IMR-90 (cell line): ENCODE measurements around the gene HECW1. TPM values are rescaled to one million over a fixed set of nuclear protein-coding genes. Genes with fewer than 3 reads are reported as not detected.

ENCODE experiments used
- ATAC-seq: fragments of 200-7000 bp; cut with Tn5 transposase; 2 replicates; pipeline ENCODE4 v1.9.1; 2020; ENCODE audit warnings: low read depth, mild to moderate bottlenecking, moderate library complexity
- BruUV-seq: library from RNA; stranded (reverse); fragments of 400-500 nt; replicated peaks from 2 replicates; lab custom pipeline; 2021; lab: Mats Ljungman, UMichigan
- CTCF ChIA-PET: fragments of 300-600 bp; formaldehyde crosslinking; extraction: SDS; loops from one replicate; lab custom pipeline; 2021; ENCODE audit warnings: antibody characterized with exemption; lab: Yijun Ruan, JAX
- POLR2A ChIA-PET: fragments of 300-600 bp; sonication (Branson Sonifier 250); formaldehyde crosslinking; loops from one replicate; lab custom pipeline; 2022; ENCODE audit warnings: antibody characterized with exemption; ENCODE audit not compliant: unreplicated experiment; lab: Charles Lee
- DNase-seq: peaks from one replicate; pipeline ENCODE4 v3.0.0; 2013
- H2AFZ ChIP-seq: replicated peaks from 2 replicates; pipeline ENCODE3; 2013; ENCODE audit warnings: low read length, mild to moderate bottlenecking; ENCODE audit not compliant: poor library complexity
- H2AK5ac ChIP-seq: 2 replicates; pipeline ENCODE4 v1.6.1; 2013; ENCODE audit warnings: low read depth, low read length, inconsistent platforms
- H2AK9ac ChIP-seq: replicated peaks from 2 replicates; pipeline ENCODE3; 2013; ENCODE audit warnings: mild to moderate bottlenecking, low read depth, low read length, moderate library complexity; ENCODE audit not compliant: poor library complexity
- H2BK120ac ChIP-seq: 2 replicates; pipeline ENCODE4 v1.6.1; 2013; ENCODE audit warnings: low read depth, low read length, inconsistent platforms
- H2BK15ac ChIP-seq: 3 replicates; pipeline ENCODE4 v1.6.1; 2013; ENCODE audit warnings: low read depth, low read length, inconsistent platforms
- H2BK20ac ChIP-seq: 2 replicates; pipeline ENCODE4 v1.6.1; 2013; ENCODE audit warnings: low read depth, mild to moderate bottlenecking, inconsistent platforms, low read length, moderate library complexity
- H2BK5ac ChIP-seq: 2 replicates; pipeline ENCODE4 v1.6.1; 2013; ENCODE audit warnings: mild to moderate bottlenecking, low read depth, low read length, inconsistent platforms; ENCODE audit not compliant: poor library complexity, severe bottlenecking
- H3K14ac ChIP-seq: replicated peaks from 2 replicates; pipeline ENCODE4 v1.6.1; 2013; ENCODE audit warnings: low read depth, low read length, inconsistent platforms
- H3K18ac ChIP-seq: 2 replicates; pipeline ENCODE4 v1.6.1; 2013; ENCODE audit warnings: low read depth, low read length, control low read depth
- H3K23ac ChIP-seq: 2 replicates; pipeline ENCODE4 v1.6.1; 2013; ENCODE audit warnings: low read depth, low read length, inconsistent platforms
- H3K27ac ChIP-seq: 2 replicates; pipeline ENCODE4 v1.5.1; 2013; ENCODE audit warnings: mild to moderate bottlenecking, control low read depth, low read length; ENCODE audit not compliant: insufficient read depth
- H3K27me3 ChIP-seq: 2 replicates; pipeline ENCODE4 v1.6.1; 2013; ENCODE audit warnings: low read length; ENCODE audit not compliant: control insufficient read depth, insufficient read depth
- H3K36me3 ChIP-seq: 2 replicates; pipeline ENCODE4 v1.6.1; 2013; ENCODE audit warnings: low read length, mixed read lengths; ENCODE audit not compliant: control insufficient read depth, insufficient read depth
- H3K4ac ChIP-seq: 2 replicates; pipeline ENCODE4 v1.6.1; 2013; ENCODE audit warnings: low read depth, low read length, inconsistent platforms
- H3K4me1 ChIP-seq: 2 replicates; pipeline ENCODE4 v1.6.1; 2013; ENCODE audit warnings: low read length, mixed read lengths; ENCODE audit not compliant: control insufficient read depth, insufficient read depth
- H3K4me2 ChIP-seq: 2 replicates; pipeline ENCODE4 v1.6.1; 2013; ENCODE audit warnings: low read depth, mild to moderate bottlenecking, control low read depth, low read length, moderate library complexity
- H3K4me3 ChIP-seq: 2 replicates; pipeline ENCODE4 v1.5.1; 2013; ENCODE audit warnings: low read depth, mild to moderate bottlenecking, control low read depth, low read length, moderate library complexity; ENCODE audit not compliant: insufficient read depth
- H3K56ac ChIP-seq: 2 replicates; pipeline ENCODE4 v1.6.1; 2013; ENCODE audit warnings: low read length, inconsistent platforms; ENCODE audit not compliant: insufficient read depth; ENCODE audit errors: extremely low read depth
- H3K79me1 ChIP-seq, 2 experiments: 2 replicates each; pipeline ENCODE4 v1.6.1; 2013; ENCODE audit warnings: low read length in 2 of 2, inconsistent platforms in 1 of 2, low read depth in 1 of 2
- H3K9ac ChIP-seq: 2 replicates; pipeline ENCODE4 v1.6.1; 2013; ENCODE audit warnings: low read depth, low read length, control low read depth
- H3K9me1 ChIP-seq: 2 replicates; pipeline ENCODE4 v1.6.1; 2013; ENCODE audit warnings: low read length, inconsistent platforms; ENCODE audit not compliant: insufficient read depth
- H3K9me3 ChIP-seq: 2 replicates; pipeline ENCODE4 v1.6.1; 2013; ENCODE audit warnings: low read length; ENCODE audit not compliant: control insufficient read depth, insufficient read depth
- H4K20me1 ChIP-seq: 2 replicates; pipeline ENCODE4 v1.6.1; 2013; ENCODE audit warnings: low read length, inconsistent platforms; ENCODE audit not compliant: insufficient read depth
- H4K5ac ChIP-seq: 2 replicates; pipeline ENCODE4 v1.6.1; 2013; ENCODE audit warnings: mild to moderate bottlenecking, low read depth, low read length, control low read depth
- H4K8ac ChIP-seq, 2 experiments: 2 replicates each; pipeline ENCODE4 v1.6.1; 2013; ENCODE audit warnings: low read depth in 2 of 2, low read length in 2 of 2, control low read depth in 1 of 2, inconsistent platforms in 1 of 2
- H4K91ac ChIP-seq: 2 replicates; pipeline ENCODE4 v1.6.1; 2013; ENCODE audit warnings: low read depth, low read length, inconsistent platforms; ENCODE audit not compliant: insufficient read depth
- BHLHE40 ChIP-seq: fragments of 150-350 bp; IDR thresholded peaks from 2 replicates; pipeline ENCODE4 v1.6.1; 2016; ENCODE audit warnings: mild to moderate bottlenecking, low read depth, low read length
- CHD1 ChIP-seq: IDR thresholded peaks from 2 replicates; pipeline ENCODE4 v1.6.1; 2012; ENCODE audit warnings: low read depth, low read length, improper control_type of control experiment
- MAFK ChIP-seq: IDR thresholded peaks from 2 replicates; pipeline ENCODE4 v1.6.1; 2012; ENCODE audit warnings: low read depth, low read length, improper control_type of control experiment
- MXI1 ChIP-seq: IDR thresholded peaks from 2 replicates; pipeline ENCODE4 v1.6.1; 2012; ENCODE audit warnings: low read depth, mild to moderate bottlenecking, low read length, moderate library complexity, borderline replicate concordance
- POLR2A ChIP-seq: IDR thresholded peaks from 2 replicates; pipeline ENCODE4 v1.6.1; 2012; ENCODE audit warnings: mild to moderate bottlenecking, low read depth, low read length
- RAD21 ChIP-seq: IDR thresholded peaks from 2 replicates; pipeline ENCODE4 v1.6.1; 2012; ENCODE audit warnings: low read length, improper control_type of control experiment
- SMC3 ChIP-seq: fragments of 150-350 bp; IDR thresholded peaks from 2 replicates; pipeline ENCODE4 v1.6.1; 2016; ENCODE audit warnings: low read depth, mild to moderate bottlenecking, antibody characterized with exemption, low read length, moderate library complexity
- WGBS, 2 experiments: methylation state at CpG; one replicate each; pipeline versions ENCODE4 v1.1.5 to v1.1.7; 2013; ENCODE audit warnings: missing lambda C conversion rate in 2 of 2; ENCODE audit not compliant: insufficient read length in 1 of 2; ENCODE audit errors: extremely low coverage in 2 of 2; 5-methylcytosine and 5-hydroxymethylcytosine counted together
- dilution Hi-C: fragments of 300-500 bp; cut with HindIII; formaldehyde crosslinking; loops from one replicate; pipeline ENCODE4 v1.14.3; 2018; ENCODE audit warnings: low sequenced_read_pairs; ENCODE audit not compliant: unreplicated experiment
- in situ Hi-C: fragments of 300-500 bp; cut with MboI; formaldehyde crosslinking; loops from 3 replicates; pipeline ENCODE4 v1.14.3; 2019; ENCODE audit warnings: low sequenced_read_pairs, inconsistent platforms, mixed read lengths
- intact Hi-C: fragments of 100-400 bp; cut with micrococcal nuclease; formaldehyde crosslinking; loops from 2 replicates; pipeline ENCODE4 v1.10.0; 2022
- polyA plus RNA-seq, 3 experiments: library from polyadenylated mRNA; depleted of rRNA; stranded (reverse); fragments of >200 nt; gene quantifications; 2 replicates each; pipeline ENCODE4 v1.2.3, GENCODE V29; 2012; ENCODE audit warnings: low replicate concordance in 1 of 3
- total RNA-seq: library from RNA; depleted of rRNA; stranded (reverse); fragments of >200 nt; gene quantifications from 2 replicates; pipeline ENCODE4 v1.2.3, GENCODE V29; 2012
- TF ChIP-seq, protein P1 (sequence below): fragments of 150-350 bp; IDR thresholded peaks from 2 replicates; pipeline ENCODE4 v1.6.1; 2017; ENCODE audit warnings: mild to moderate bottlenecking, antibody characterized with exemption, low read length, low read depth
- TF ChIP-seq, protein P2 (sequence below): fragments of 150-350 bp; IDR thresholded peaks from 2 replicates; pipeline ENCODE4 v1.6.1; 2016; ENCODE audit warnings: low read depth, mild to moderate bottlenecking, low read length, moderate library complexity, borderline replicate concordance
- TF ChIP-seq, protein P3 (sequence below): conservative IDR thresholded peaks from 2 replicates; pipeline ENCODE4 v1.5.1; 2012; ENCODE audit warnings: mild to moderate bottlenecking, low read depth, low read length, improper control_type of control experiment

Gene HECW1
- total and polyA plus RNA-seq, 2 of the 4 experiments (the other 2 are of a cell fraction): 0.56 to 1.3 TPM

DNA sequence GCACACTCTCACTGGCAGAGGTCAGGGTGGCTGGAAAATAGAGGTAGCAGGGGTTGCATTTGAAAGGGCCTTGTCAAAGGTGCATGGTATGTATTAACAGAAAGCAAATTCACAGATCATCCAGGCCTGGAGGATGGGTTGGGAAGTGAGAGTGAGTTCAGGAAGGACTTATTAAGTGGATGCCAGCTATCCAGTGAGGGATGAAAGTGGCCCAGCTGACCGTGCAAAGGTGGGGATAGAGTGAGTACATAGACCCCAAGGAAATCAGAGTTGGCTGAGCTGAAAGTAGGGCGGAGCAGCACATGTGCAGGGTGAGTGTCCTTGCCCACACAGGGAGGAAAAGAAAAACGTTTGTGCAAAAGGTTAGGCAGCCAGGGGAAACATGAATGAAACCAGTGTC is 58.1 kb downstream of the HECW1 start:
- ATAC-seq (no peak), DNase-seq (no peak)
- Histone ChIP-seq H3K27me3 (peaks cover 10% of the 10 kb centered on the region), H2AK5ac (no peak overlapping the region), H2BK5ac (no peak overlapping the region), H3K9ac (no peak overlapping the region), H3K79me1 (no peaks in the 10 kb centered on the region), H3K23ac (no peak overlapping the region), H4K20me1 (no peaks in the 10 kb centered on the region), H4K91ac (no peak overlapping the region), H3K4me1 (no peaks in the 10 kb centered on the region), H3K36me3 (no peaks in the 10 kb centered on the region), H3K4ac (no peak overlapping the region), H3K9me3 (no peaks in the 10 kb centered on the region), H2BK15ac (no peak overlapping the region), H2BK120ac (no peak overlapping the region), H3K27ac (no peak overlapping the region), H3K4me3 (no peak overlapping the region), H2AK9ac (no peak overlapping the region), H3K4me2 (no peak overlapping the region), H3K56ac (no peak overlapping the region), H3K18ac (no peak overlapping the region), H2BK20ac (no peak overlapping the region), H3K9me1 (no peaks in the 10 kb centered on the region), H3K14ac (no peak overlapping the region), H4K5ac (no peak overlapping the region), H4K8ac (no peak overlapping the region), H2AFZ (no peak overlapping the region)
- 75% methylated on average over 1 of the region's 3 CpGs; no CpG with 5 or more reads in 1 of the 2 experiments for WGBS, 2 experiments
- BruUV-seq: no TSS peak
- CTCF ChIA-PET: interaction anchor here (0.5 to 0.6 kb wide), 2 partner anchors 234 to 294 kb away, joined by 3 read pairs; no protein-coding TSS in a partner anchor
- intact Hi-C loops (loop anchor here (5.0 kb wide), 1 partner anchor 287 kb away; no protein-coding TSS in a partner anchor), dilution Hi-C loops (no loop called here), in situ Hi-C loops (no loop called here)
- POLR2A ChIA-PET: no interaction called here
- TF ChIP-seq, protein P1, sequence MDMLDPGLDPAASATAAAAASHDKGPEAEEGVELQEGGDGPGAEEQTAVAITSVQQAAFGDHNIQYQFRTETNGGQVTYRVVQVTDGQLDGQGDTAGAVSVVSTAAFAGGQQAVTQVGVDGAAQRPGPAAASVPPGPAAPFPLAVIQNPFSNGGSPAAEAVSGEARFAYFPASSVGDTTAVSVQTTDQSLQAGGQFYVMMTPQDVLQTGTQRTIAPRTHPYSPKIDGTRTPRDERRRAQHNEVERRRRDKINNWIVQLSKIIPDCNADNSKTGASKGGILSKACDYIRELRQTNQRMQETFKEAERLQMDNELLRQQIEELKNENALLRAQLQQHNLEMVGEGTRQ: no peak
- TF ChIP-seq CHD1 (no peak), MAFK (no peak), MXI1 (no peak), SMC3 (no peak), RAD21 (no peak), BHLHE40 (no peak), POLR2A (no peak)
- TF ChIP-seq, protein P2, sequence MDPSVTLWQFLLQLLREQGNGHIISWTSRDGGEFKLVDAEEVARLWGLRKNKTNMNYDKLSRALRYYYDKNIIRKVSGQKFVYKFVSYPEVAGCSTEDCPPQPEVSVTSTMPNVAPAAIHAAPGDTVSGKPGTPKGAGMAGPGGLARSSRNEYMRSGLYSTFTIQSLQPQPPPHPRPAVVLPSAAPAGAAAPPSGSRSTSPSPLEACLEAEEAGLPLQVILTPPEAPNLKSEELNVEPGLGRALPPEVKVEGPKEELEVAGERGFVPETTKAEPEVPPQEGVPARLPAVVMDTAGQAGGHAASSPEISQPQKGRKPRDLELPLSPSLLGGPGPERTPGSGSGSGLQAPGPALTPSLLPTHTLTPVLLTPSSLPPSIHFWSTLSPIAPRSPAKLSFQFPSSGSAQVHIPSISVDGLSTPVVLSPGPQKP: no peak
- TF ChIP-seq, protein P3, sequence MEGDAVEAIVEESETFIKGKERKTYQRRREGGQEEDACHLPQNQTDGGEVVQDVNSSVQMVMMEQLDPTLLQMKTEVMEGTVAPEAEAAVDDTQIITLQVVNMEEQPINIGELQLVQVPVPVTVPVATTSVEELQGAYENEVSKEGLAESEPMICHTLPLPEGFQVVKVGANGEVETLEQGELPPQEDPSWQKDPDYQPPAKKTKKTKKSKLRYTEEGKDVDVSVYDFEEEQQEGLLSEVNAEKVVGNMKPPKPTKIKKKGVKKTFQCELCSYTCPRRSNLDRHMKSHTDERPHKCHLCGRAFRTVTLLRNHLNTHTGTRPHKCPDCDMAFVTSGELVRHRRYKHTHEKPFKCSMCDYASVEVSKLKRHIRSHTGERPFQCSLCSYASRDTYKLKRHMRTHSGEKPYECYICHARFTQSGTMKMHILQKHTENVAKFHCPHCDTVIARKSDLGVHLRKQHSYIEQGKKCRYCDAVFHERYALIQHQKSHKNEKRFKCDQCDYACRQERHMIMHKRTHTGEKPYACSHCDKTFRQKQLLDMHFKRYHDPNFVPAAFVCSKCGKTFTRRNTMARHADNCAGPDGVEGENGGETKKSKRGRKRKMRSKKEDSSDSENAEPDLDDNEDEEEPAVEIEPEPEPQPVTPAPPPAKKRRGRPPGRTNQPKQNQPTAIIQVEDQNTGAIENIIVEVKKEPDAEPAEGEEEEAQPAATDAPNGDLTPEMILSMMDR: no peak
